Parathyroid adenoma (tissue), 2 donors: ENCODE measurements around the gene NTSR1.

Source experiments
- H2AFZ ChIP-seq: fragments of 300-600 bp; sonication (generic); one replicate; pipeline ENCODE4 v1.7.0; 2017; ENCODE audit warnings: antibody characterized with exemption, mild to moderate bottlenecking
- H3K27ac ChIP-seq: fragments of 300-600 bp; sonication (generic); one replicate; pipeline ENCODE4 v1.7.0; 2017
- H3K27me3 ChIP-seq: fragments of 300-600 bp; sonication (generic); one replicate; pipeline ENCODE4 v1.7.0; 2017; ENCODE audit warnings: low read length; ENCODE audit not compliant: control insufficient read depth, insufficient read depth
- H3K36me3 ChIP-seq: fragments of 300-600 bp; sonication (generic); one replicate; pipeline ENCODE4 v1.7.0; 2017; ENCODE audit warnings: low read length; ENCODE audit not compliant: control insufficient read depth, insufficient read depth
- H3K4me1 ChIP-seq: fragments of 300-600 bp; sonication (generic); one replicate; pipeline ENCODE4 v1.7.0; 2017; ENCODE audit warnings: control low read depth
- H3K4me2 ChIP-seq: fragments of 300-600 bp; sonication (generic); one replicate; pipeline ENCODE4 v1.7.0; 2017; ENCODE audit warnings: low read length
- H3K4me3 ChIP-seq: fragments of 300-600 bp; sonication (generic); one replicate; pipeline ENCODE4 v1.7.0; 2017; ENCODE audit warnings: low read depth, low read length
- H3K79me2 ChIP-seq: fragments of 300-600 bp; sonication (generic); one replicate; pipeline ENCODE4 v1.7.0; 2017; ENCODE audit warnings: control low read depth
- H3K9ac ChIP-seq: fragments of 300-600 bp; sonication (generic); one replicate; pipeline ENCODE4 v1.7.0; 2017; ENCODE audit warnings: mild to moderate bottlenecking
- H3K9me3 ChIP-seq: fragments of 300-600 bp; sonication (generic); one replicate; pipeline ENCODE4 v1.7.0; 2017; ENCODE audit warnings: low read length; ENCODE audit not compliant: control insufficient read depth
- TF ChIP-seq, protein P1 (sequence below): fragments of 300-600 bp; sonication (generic); IDR thresholded peaks from one replicate; pipeline ENCODE4 v1.7.0; 2017; ENCODE audit warnings: antibody characterized with exemption, mild to moderate bottlenecking
- donor health status: primary hyperparathyroidism.

Gene NTSR1

DNA sequence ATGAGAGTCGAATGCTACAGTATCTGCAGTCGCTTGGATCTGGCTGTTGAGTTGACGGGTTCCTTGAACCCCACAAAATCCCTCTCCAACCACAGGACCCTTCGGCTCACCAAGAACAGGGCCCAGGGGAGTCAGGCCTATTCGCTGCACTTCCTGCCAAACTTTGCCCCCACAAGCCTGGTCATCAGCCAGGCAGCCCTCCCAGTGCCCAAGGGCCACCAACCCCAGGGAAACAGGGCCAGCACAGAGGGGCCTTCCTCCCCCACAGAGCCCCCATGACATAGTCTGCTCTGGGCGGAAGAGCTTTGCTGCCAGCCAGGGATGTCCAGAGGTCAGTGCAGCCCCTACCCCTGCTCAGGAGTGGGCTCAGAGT, 53.1 kb downstream of the NTSR1 start:
- Histone ChIP-seq H3K9me3 (no peaks in the 10 kb centered on the region), H3K79me2 (no peaks in the 10 kb centered on the region), H3K4me3 (no peak overlapping the region), H3K9ac (no peak overlapping the region), H2AFZ (no peak overlapping the region), H3K4me1 (no peaks in the 10 kb centered on the region), H3K27ac (no peak overlapping the region), H3K27me3 (no peaks in the 10 kb centered on the region), H3K4me2 (no peak overlapping the region), H3K36me3 (no peaks in the 10 kb centered on the region)
- TF ChIP-seq, protein P1, sequence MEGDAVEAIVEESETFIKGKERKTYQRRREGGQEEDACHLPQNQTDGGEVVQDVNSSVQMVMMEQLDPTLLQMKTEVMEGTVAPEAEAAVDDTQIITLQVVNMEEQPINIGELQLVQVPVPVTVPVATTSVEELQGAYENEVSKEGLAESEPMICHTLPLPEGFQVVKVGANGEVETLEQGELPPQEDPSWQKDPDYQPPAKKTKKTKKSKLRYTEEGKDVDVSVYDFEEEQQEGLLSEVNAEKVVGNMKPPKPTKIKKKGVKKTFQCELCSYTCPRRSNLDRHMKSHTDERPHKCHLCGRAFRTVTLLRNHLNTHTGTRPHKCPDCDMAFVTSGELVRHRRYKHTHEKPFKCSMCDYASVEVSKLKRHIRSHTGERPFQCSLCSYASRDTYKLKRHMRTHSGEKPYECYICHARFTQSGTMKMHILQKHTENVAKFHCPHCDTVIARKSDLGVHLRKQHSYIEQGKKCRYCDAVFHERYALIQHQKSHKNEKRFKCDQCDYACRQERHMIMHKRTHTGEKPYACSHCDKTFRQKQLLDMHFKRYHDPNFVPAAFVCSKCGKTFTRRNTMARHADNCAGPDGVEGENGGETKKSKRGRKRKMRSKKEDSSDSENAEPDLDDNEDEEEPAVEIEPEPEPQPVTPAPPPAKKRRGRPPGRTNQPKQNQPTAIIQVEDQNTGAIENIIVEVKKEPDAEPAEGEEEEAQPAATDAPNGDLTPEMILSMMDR, result no peak

DNA sequence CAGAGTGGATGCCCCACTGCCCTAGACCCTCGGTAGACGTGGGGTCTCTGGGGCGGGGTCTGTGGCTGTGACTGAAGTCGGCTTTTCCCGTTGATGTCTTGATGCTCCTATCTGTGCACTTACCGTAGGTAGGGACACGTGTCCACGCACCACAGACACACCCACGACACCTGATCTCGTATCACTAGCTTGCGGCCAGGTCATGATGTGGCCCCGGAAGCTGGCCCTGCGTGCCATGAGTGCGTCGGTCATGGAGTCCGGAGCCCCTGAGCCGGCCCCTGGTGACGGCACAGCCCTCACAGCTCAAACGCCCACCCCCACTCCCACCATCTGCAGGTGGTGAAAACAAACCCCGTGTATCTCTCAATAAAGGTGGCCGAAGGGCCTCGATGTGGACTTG, 53.7 kb downstream of the NTSR1 start:
- no peak overlapping the region for H3K4me2 ChIP-seq
- no peaks in the 10 kb centered on the region for H3K9me3 ChIP-seq
- H3K27me3 ChIP-seq, result no peaks in the 10 kb centered on the region
- H3K4me3 ChIP-seq, result no peak overlapping the region
- no peak overlapping the region for H3K9ac ChIP-seq
- no peak overlapping the region for H3K27ac ChIP-seq
- H3K36me3 ChIP-seq, result no peaks in the 10 kb centered on the region
- no peaks in the 10 kb centered on the region for H3K79me2 ChIP-seq
- TF ChIP-seq, protein P1, result no peak
- no peaks in the 10 kb centered on the region for H3K4me1 ChIP-seq
- no peak overlapping the region for H2AFZ ChIP-seq

DNA sequence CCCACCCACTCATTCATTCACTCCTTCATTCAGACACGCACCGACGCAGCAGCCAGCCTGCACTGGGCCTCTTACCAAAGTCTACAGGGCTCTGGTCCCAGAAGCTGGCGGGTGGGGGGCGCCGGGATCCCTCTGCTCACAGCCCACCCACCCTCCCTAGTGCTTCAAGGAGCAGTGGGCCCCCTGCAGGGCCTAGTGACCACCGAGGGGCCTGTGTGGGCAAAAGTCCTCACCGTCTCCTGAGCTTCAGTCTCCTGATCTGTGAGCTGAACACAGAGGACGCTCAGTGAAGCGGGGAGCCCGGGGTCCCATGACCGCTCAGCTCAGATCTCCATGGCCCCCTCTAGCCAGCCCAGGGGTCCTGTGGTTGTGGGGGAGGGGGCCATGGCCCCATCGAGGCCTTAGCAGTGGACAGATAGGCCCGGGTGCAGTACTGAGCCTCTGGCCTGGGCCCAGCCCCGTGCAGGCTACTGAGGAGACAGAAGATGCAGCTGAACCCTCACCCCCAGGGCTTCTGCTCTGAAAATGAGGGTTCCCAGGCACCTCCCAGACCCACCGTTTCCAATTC, 54.2 kb downstream of the NTSR1 start:
- Histone ChIP-seq H3K27me3 (no peaks in the 10 kb centered on the region), H3K4me3 (no peak overlapping the region), H2AFZ (no peak overlapping the region), H3K4me2 (no peak overlapping the region), H3K9ac (no peak overlapping the region), H3K9me3 (no peaks in the 10 kb centered on the region), H3K36me3 (no peaks in the 10 kb centered on the region), H3K4me1 (no peaks in the 10 kb centered on the region), H3K27ac (no peak overlapping the region), H3K79me2 (no peaks in the 10 kb centered on the region)
- TF ChIP-seq, protein P1, result no peak

DNA sequence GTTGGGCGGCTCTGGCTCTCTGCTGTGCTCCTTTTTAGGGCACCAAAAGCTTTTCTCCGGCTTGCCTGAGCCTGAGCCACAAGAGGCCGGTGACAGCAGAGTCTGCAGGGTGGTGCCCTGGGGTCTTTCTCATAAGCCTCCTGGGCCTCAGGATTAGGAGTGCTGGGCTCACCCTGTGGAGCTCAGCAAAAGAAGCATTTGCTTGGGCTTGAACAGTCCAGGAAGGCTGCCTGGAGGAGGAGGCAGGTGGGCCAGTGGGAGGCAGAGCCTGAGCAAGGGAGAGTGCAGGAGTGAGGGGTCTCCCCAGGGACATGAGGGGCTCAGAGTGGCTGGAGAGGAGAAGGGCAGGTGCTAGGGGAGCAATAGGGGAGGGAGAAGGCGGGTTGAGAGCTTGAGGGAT, 54.8 kb downstream of the NTSR1 start:
- Histone ChIP-seq H3K4me3 (no peak overlapping the region), H3K27me3 (no peaks in the 10 kb centered on the region), H3K36me3 (no peaks in the 10 kb centered on the region), H3K27ac (no peak overlapping the region), H3K4me2 (no peak overlapping the region), H3K9ac (no peak overlapping the region), H2AFZ (no peak overlapping the region), H3K9me3 (no peaks in the 10 kb centered on the region), H3K79me2 (no peaks in the 10 kb centered on the region), H3K4me1 (no peaks in the 10 kb centered on the region)
- TF ChIP-seq, protein P1, result no peak

DNA sequence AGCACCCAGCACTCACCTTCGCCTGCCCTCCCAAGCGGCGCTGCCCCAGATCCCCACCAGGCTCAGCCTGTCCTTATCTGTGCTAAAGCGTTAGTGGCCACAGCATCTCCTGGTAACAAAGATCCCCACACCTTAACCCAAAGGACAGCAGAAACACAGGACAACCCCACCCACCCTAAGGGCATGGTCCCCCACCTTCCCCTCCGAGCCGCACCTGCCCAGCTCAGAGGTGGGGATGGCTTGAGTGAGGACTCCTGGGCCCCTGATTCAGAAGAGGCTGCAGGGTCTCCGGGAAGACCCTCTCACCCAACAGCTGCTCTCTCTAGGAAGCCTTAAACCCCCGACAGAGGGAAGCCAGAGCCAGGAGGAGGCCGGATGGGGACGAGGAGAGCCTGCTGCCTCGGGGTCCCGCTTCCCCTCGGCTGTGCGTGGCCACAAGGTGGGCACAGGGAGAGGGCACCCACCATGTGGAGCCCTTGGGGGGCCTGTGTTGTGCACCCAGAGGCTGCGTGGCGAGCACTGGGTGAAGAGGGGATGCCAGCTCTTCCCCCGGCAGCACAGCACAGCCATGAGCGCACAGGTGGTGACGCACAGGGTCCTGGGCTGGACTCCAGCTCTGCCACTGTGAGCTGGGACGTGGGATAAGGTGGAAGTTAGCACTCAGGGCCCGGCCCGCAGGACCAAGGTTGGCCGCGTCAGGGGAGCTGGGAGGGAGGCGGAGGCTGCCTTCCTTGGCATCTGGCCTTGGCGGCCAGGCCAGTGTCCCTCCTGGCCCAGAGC, 55.7 kb downstream of the NTSR1 start:
- Histone ChIP-seq H3K27me3 (no peaks in the 10 kb centered on the region), H3K4me3 (no peak overlapping the region), H2AFZ (no peak overlapping the region), H3K36me3 (no peaks in the 10 kb centered on the region), H3K27ac (no peak overlapping the region), H3K9me3 (no peaks in the 10 kb centered on the region), H3K79me2 (no peaks in the 10 kb centered on the region), H3K4me1 (no peaks in the 10 kb centered on the region), H3K4me2 (no peak overlapping the region), H3K9ac (no peak overlapping the region)
- TF ChIP-seq, protein P1, result no peak
